HepG2 (cell line): ENCODE measurements around the gene POMT2. TPM values are rescaled to one million over a fixed set of nuclear protein-coding genes. Genes with fewer than 3 reads are reported as not detected.

Experiments
- AGO2 ChIP-seq: fragments of 200-400 bp; formaldehyde crosslinking; optimal IDR thresholded peaks from 2 replicates; pipeline ENCODE3; 2017; ENCODE audit warnings: mild to moderate bottlenecking, low read depth, low read length, moderate library complexity
- GLI4 ChIP-seq: sonication (generic); formaldehyde crosslinking; IDR thresholded peaks from 2 replicates; pipeline ENCODE4 v1.5.1; 2020; ENCODE audit warnings: missing genetic modification reagents, mild to moderate bottlenecking, moderate library complexity, borderline replicate concordance
- HNRNPUL1 ChIP-seq: fragments of 200-400 bp; formaldehyde crosslinking; IDR thresholded peaks from 2 replicates; pipeline ENCODE4 v1.6.1; 2017; ENCODE audit warnings: low read depth, mild to moderate bottlenecking, low read length, moderate library complexity
- IKZF4 ChIP-seq: sonication (generic); formaldehyde crosslinking; IDR thresholded peaks from 2 replicates; pipeline ENCODE4 v1.5.1; 2020; ENCODE audit warnings: borderline replicate concordance, mild to moderate bottlenecking, low read depth, missing genetic modification reagents; ENCODE audit errors: not compliant biosample characterization
- LCORL ChIP-seq, 2 experiments: fragments of 450-650 bp in 1 of 2; sonication (generic) in 1 of 2; formaldehyde crosslinking in 1 of 2; IDR thresholded peaks; 2 replicates each; pipeline versions ENCODE4 v1.5.0 to v1.6.1; 2017 to 2020; ENCODE audit warnings: antibody characterized with exemption in 1 of 2, missing genetic modification reagents in 1 of 2
- NAIF1 ChIP-seq: sonication (generic); formaldehyde crosslinking; IDR thresholded peaks from 2 replicates; pipeline ENCODE4 v1.5.0; 2020; ENCODE audit warnings: mild to moderate bottlenecking, missing genetic modification reagents, borderline replicate concordance
- PHF21A ChIP-seq: sonication (generic); formaldehyde crosslinking; IDR thresholded peaks from 2 replicates; pipeline ENCODE4 v1.5.0; 2020; ENCODE audit warnings: mild to moderate bottlenecking, missing genetic modification reagents
- RAD21 ChIP-seq: fragments of 450-650 bp; formaldehyde crosslinking; IDR thresholded peaks from 2 replicates; pipeline ENCODE4 v1.5.0; 2020; ENCODE audit warnings: mild to moderate bottlenecking
- SPEN ChIP-seq: sonication (generic); formaldehyde crosslinking; IDR thresholded peaks from 2 replicates; pipeline ENCODE4 v1.5.1; 2020; ENCODE audit warnings: low read depth, mild to moderate bottlenecking, missing genetic modification reagents
- TBX2 ChIP-seq: sonication (generic); formaldehyde crosslinking; IDR thresholded peaks from 2 replicates; pipeline ENCODE4 v1.5.0; 2020; ENCODE audit warnings: missing genetic modification reagents, mild to moderate bottlenecking, borderline replicate concordance
- ZBTB42 ChIP-seq: sonication (generic); formaldehyde crosslinking; IDR thresholded peaks from 2 replicates; pipeline ENCODE4 v1.5.0; 2020; ENCODE audit warnings: mild to moderate bottlenecking, missing genetic modification reagents
- ZNF501 ChIP-seq: sonication (generic); formaldehyde crosslinking; IDR thresholded peaks from 2 replicates; pipeline ENCODE4 v1.5.1; 2020; ENCODE audit warnings: mild to moderate bottlenecking, moderate library complexity, missing genetic modification reagents
- ZSCAN20 ChIP-seq: sonication (generic); formaldehyde crosslinking; IDR thresholded peaks from 2 replicates; pipeline ENCODE4 v1.4.0; 2020; ENCODE audit warnings: missing genetic modification reagents, mild to moderate bottlenecking, borderline replicate concordance
- ZSCAN9 ChIP-seq: IDR thresholded peaks from 2 replicates; pipeline ENCODE4 v1.6.1; 2016; ENCODE audit warnings: borderline replicate concordance
- polyA plus RNA-seq, 8 experiments: library from polyadenylated mRNA; depleted of rRNA in 3 of 8; stranded (reverse) in 7 of 8; unstranded in 1 of 8; fragments of >200 nt; fragmentation: Illumina TruSeq in 4 of 8; extraction: Trizol in 4 of 8; gene quantifications; 2 replicates each; pipeline versions ENCODE4 v1.2.1 to v1.2.3, GENCODE V29; 2011 to 2016; ENCODE audit warnings: low read depth in 4 of 8, missing spikeins in 1 of 8, mixed read lengths in 1 of 8; ENCODE audit not compliant: insufficient read depth in 1 of 8
- total RNA-seq, 5 experiments: library from RNA; depleted of rRNA; stranded (reverse); fragments of >200 nt; fragmentation: Illumina TruSeq; extraction: Trizol; gene quantifications; 2 replicates each; pipeline ENCODE4 v1.2.3, GENCODE V29; 2016; ENCODE audit warnings: low read depth in 1 of 5
- TF ChIP-seq, protein P1 (sequence below): sonication (generic); formaldehyde crosslinking; IDR thresholded peaks from 2 replicates; pipeline ENCODE4 v1.5.1; 2020; ENCODE audit warnings: missing genetic modification reagents, mild to moderate bottlenecking, borderline replicate concordance
- TF ChIP-seq, protein P2 (sequence below): IDR thresholded peaks from 2 replicates; pipeline ENCODE4 v1.6.1; 2012; ENCODE audit warnings: inconsistent platforms
- TF ChIP-seq, protein P3 (sequence below): sonication (generic); formaldehyde crosslinking; IDR thresholded peaks from 2 replicates; pipeline ENCODE4 v1.5.1; 2020; ENCODE audit warnings: mild to moderate bottlenecking, missing genetic modification reagents, borderline replicate concordance
- TF ChIP-seq, protein P4 (sequence below): sonication (generic); formaldehyde crosslinking; IDR thresholded peaks from 2 replicates; pipeline ENCODE4 v1.5.0; 2020; ENCODE audit warnings: missing genetic modification reagents

POMT2 gene
- total and polyA plus RNA-seq, 2 of the 13 experiments (the other 11 are each of a cell fraction or from before 2014, with no cell fraction given), result 15.3 to 15.9 TPM

DNA sequence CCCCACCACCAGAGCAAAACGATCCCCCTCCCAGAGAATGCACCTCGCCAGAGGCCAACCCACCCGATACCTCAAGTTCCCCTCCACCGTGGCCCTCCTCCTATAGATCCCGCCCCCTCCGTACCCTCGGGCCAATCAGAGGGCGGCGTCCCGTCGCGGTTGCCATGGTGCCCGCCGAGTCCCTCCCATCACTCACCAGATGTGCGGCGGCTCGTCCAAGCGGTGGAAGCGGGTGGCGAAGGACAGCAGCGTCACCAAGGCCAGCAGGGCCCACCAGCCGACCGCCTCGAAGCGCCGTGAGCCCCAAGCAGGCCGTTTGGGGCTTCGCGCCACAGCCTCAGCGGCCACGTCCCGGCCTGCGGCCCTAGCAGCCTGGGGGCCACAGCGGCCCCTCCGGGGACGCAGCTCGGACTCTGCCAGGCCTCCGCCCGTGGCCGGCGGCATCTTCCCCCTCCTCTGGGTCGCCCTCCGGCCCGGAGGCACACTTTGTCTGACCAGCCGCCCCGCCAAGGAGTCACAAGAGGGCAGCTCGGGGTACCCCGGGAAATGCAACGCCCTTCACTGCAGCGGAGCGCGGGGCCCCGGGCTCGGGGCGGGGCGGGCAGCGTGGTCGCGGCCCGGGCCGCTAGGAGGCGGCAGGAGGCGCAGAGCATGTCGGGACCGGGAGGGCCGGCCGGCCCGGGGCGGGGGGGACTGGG is at the start of gene POMT2 (continued):
- TF ChIP-seq SPEN (CRISPR knock-in tag), result 0 out of 2 replicates have a peak, but pooled peaks have one; percentile 9
- TF ChIP-seq AGO2, result peak; percentile 78
- 0 out of 2 replicates have a peak, but pooled peaks have one; percentile 92 for TF ChIP-seq GLI4 (CRISPR knock-in tag)
- peak; percentile 54 for TF ChIP-seq RAD21 (CRISPR knock-in tag)
- peak; percentile 26; the same call in 1 of the 2 replicates for TF ChIP-seq ZSCAN9 (CRISPR knock-in tag)
- TF ChIP-seq, protein P1, sequence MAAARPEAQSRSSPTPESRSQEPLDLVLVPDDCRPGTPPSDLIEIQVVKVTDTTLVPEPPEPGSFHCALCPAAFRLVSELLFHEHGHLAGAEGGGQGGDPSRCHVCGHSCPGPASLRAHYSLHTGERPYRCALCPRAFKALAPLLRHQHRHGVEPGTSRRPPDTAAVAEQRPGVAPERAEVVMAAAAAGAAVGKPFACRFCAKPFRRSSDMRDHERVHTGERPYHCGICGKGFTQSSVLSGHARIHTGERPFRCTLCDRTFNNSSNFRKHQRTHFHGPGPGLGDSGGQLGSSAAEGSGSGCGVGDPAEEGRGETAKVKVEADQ (CRISPR knock-in tag), result peak; percentile 85
- TF ChIP-seq ZBTB42 (CRISPR knock-in tag), result peak; percentile 90; the same call in 1 of the 2 replicates
- TF ChIP-seq ZSCAN20 (CRISPR knock-in tag), result 0 out of 2 replicates have a peak, but pooled peaks have one; percentile 76
- TF ChIP-seq, protein P2, sequence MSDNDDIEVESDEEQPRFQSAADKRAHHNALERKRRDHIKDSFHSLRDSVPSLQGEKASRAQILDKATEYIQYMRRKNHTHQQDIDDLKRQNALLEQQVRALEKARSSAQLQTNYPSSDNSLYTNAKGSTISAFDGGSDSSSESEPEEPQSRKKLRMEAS, result peak; percentile 42
- TF ChIP-seq, protein P3, sequence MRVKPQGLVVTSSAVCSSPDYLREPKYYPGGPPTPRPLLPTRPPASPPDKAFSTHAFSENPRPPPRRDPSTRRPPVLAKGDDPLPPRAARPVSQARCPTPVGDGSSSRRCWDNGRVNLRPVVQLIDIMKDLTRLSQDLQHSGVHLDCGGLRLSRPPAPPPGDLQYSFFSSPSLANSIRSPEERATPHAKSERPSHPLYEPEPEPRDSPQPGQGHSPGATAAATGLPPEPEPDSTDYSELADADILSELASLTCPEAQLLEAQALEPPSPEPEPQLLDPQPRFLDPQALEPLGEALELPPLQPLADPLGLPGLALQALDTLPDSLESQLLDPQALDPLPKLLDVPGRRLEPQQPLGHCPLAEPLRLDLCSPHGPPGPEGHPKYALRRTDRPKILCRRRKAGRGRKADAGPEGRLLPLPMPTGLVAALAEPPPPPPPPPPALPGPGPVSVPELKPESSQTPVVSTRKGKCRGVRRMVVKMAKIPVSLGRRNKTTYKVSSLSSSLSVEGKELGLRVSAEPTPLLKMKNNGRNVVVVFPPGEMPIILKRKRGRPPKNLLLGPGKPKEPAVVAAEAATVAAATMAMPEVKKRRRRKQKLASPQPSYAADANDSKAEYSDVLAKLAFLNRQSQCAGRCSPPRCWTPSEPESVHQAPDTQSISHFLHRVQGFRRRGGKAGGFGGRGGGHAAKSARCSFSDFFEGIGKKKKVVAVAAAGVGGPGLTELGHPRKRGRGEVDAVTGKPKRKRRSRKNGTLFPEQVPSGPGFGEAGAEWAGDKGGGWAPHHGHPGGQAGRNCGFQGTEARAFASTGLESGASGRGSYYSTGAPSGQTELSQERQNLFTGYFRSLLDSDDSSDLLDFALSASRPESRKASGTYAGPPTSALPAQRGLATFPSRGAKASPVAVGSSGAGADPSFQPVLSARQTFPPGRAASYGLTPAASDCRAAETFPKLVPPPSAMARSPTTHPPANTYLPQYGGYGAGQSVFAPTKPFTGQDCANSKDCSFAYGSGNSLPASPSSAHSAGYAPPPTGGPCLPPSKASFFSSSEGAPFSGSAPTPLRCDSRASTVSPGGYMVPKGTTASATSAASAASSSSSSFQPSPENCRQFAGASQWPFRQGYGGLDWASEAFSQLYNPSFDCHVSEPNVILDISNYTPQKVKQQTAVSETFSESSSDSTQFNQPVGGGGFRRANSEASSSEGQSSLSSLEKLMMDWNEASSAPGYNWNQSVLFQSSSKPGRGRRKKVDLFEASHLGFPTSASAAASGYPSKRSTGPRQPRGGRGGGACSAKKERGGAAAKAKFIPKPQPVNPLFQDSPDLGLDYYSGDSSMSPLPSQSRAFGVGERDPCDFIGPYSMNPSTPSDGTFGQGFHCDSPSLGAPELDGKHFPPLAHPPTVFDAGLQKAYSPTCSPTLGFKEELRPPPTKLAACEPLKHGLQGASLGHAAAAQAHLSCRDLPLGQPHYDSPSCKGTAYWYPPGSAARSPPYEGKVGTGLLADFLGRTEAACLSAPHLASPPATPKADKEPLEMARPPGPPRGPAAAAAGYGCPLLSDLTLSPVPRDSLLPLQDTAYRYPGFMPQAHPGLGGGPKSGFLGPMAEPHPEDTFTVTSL, result no peak
- TF ChIP-seq TBX2, result peak; percentile 13; the same call in 1 of the 2 replicates
- TF ChIP-seq, protein P4, sequence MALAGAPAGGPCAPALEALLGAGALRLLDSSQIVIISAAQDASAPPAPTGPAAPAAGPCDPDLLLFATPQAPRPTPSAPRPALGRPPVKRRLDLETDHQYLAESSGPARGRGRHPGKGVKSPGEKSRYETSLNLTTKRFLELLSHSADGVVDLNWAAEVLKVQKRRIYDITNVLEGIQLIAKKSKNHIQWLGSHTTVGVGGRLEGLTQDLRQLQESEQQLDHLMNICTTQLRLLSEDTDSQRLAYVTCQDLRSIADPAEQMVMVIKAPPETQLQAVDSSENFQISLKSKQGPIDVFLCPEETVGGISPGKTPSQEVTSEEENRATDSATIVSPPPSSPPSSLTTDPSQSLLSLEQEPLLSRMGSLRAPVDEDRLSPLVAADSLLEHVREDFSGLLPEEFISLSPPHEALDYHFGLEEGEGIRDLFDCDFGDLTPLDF, result 0 out of 2 replicates have a peak, but pooled peaks have one; percentile 0
- TF ChIP-seq HNRNPUL1, result no peak
- peak; percentile 86 for TF ChIP-seq ZNF501 (CRISPR knock-in tag)
- peak; percentile 28 for TF ChIP-seq IKZF4
- TF ChIP-seq LCORL (IDR thresholded peaks at IDR 0.05), result no peak
- TF ChIP-seq LCORL (CRISPR knock-in tag; IDR thresholded peaks at IDR 0.05), result peak; percentile 42; the same call in 1 of the 2 replicates
- peak; percentile 15; the same call in 1 of the 2 replicates for TF ChIP-seq PHF21A (CRISPR knock-in tag)
- TF ChIP-seq NAIF1 (CRISPR knock-in tag), result no peak
